ENCODE results near the gene RPS5.
A peak's percentile ranks its signal among the peaks of the same experiment; 100 is the strongest.

RPS5 gene

GRCh38 chr19:58352760-58353671 is 34.1 kb upstream of the RPS5 start, which contains the start of gene A1BG:
Gene A1BG (minus strand): TSS chr19:58353492. CDS start chr19:58353437, 55 bp downstream.
- H3K27me3 Mint-ChIP-seq: no peaks in the 10 kb centered on the region
- H3K27ac Mint-ChIP-seq (ENCODE audit: low read depth): no peak within 1 kb of the TSS
- DNase-seq (ENCODE audit: low spot score in 2 of 2) (no peak), ATAC-seq (replicated peaks; ENCODE audit: extremely low read depth, poor library complexity, severe bottlenecking) (no peak)
- no peak within 1 kb of the TSS for H3K4me3 Mint-ChIP-seq
- H3K36me3 Mint-ChIP-seq (ENCODE audit: insufficient read depth): peaks cover 2% of the 10 kb centered on the region
- H3K9me3 Mint-ChIP-seq: no peaks in the 10 kb centered on the region
- peaks cover 8% of the 10 kb centered on the region for H3K4me1 Mint-ChIP-seq

GRCh38 chr19:58353717-58354477 is 33.2 kb upstream of the RPS5 start:
- ATAC-seq (replicated peaks; ENCODE audit: extremely low read depth, poor library complexity, severe bottlenecking) (no peak), DNase-seq (ENCODE audit: low spot score in 2 of 2) (no peak)
- Mint-ChIP-seq H3K9me3 (no peaks in the 10 kb centered on the region), H3K4me1 (peaks cover 8% of the 10 kb centered on the region), H3K4me3 (no peak overlapping the region), H3K27me3 (no peaks in the 10 kb centered on the region), H3K27ac (ENCODE audit: low read depth) (no peak overlapping the region), H3K36me3 (ENCODE audit: insufficient read depth) (peaks cover 2% of the 10 kb centered on the region)

GRCh38 chr19:58354478-58355030 is 32.5 kb upstream of the RPS5 start:
- Mint-ChIP-seq H3K9me3 (no peaks in the 10 kb centered on the region), H3K27ac (ENCODE audit: low read depth) (no peak overlapping the region), H3K36me3 (ENCODE audit: insufficient read depth) (peaks cover 4% of the 10 kb centered on the region), H3K4me3 (no peak overlapping the region), H3K4me1 (peaks cover 3% of the 10 kb centered on the region), H3K27me3 (no peaks in the 10 kb centered on the region)
- ATAC-seq (replicated peaks; ENCODE audit: extremely low read depth, poor library complexity, severe bottlenecking) (no peak), DNase-seq (ENCODE audit: low spot score in 2 of 2) (no peak)

GRCh38 chr19:58355215-58355796 is 31.8 kb upstream of the RPS5 start:
- ATAC-seq (replicated peaks; ENCODE audit: extremely low read depth, poor library complexity, severe bottlenecking) (no peak), DNase-seq (ENCODE audit: low spot score in 2 of 2) (no peak)
- Mint-ChIP-seq H3K27me3 (no peaks in the 10 kb centered on the region), H3K27ac (ENCODE audit: low read depth) (no peak overlapping the region), H3K4me3 (peak overlapping the region; percentile 16), H3K36me3 (ENCODE audit: insufficient read depth) (peaks cover 4% of the 10 kb centered on the region), H3K9me3 (no peaks in the 10 kb centered on the region), H3K4me1 (no peaks in the 10 kb centered on the region)

GRCh38 chr19:58355908-58356765 is 30.9 kb upstream of the RPS5 start:
- Mint-ChIP-seq H3K4me1 (no peaks in the 10 kb centered on the region), H3K36me3 (ENCODE audit: insufficient read depth) (peaks cover 4% of the 10 kb centered on the region), H3K4me3 (peak overlapping the region; percentile 45), H3K9me3 (no peaks in the 10 kb centered on the region), H3K27me3 (no peaks in the 10 kb centered on the region), H3K27ac (ENCODE audit: low read depth) (no peak overlapping the region)
- peak; percentile 69 for ATAC-seq (replicated peaks; ENCODE audit: extremely low read depth, poor library complexity, severe bottlenecking)
- peak in 1 of 2 donors; percentile 13 for DNase-seq (ENCODE audit: low spot score in 2 of 2)

GRCh38 chr19:58356766-58357480 is 30.1 kb upstream of the RPS5 start:
- Mint-ChIP-seq H3K4me1 (peaks cover 4% of the 10 kb centered on the region), H3K36me3 (ENCODE audit: insufficient read depth) (peaks cover 6% of the 10 kb centered on the region), H3K9me3 (no peaks in the 10 kb centered on the region), H3K4me3 (peak overlapping the region; percentile 45), H3K27ac (ENCODE audit: low read depth) (no peak overlapping the region), H3K27me3 (no peaks in the 10 kb centered on the region)
- ATAC-seq (replicated peaks; ENCODE audit: extremely low read depth, poor library complexity, severe bottlenecking) (no peak), DNase-seq (ENCODE audit: low spot score in 2 of 2) (no peak)

GRCh38 chr19:58357481-58358145 is 29.5 kb upstream of the RPS5 start:
- peaks cover 10% of the 10 kb centered on the region for H3K36me3 Mint-ChIP-seq (ENCODE audit: insufficient read depth)
- H3K4me1 Mint-ChIP-seq: peaks cover 11% of the 10 kb centered on the region
- no peak for ATAC-seq (replicated peaks; ENCODE audit: extremely low read depth, poor library complexity, severe bottlenecking)
- no peak overlapping the region for H3K4me3 Mint-ChIP-seq
- H3K27ac Mint-ChIP-seq (ENCODE audit: low read depth): no peak overlapping the region
- no peak for DNase-seq (ENCODE audit: low spot score in 2 of 2)
- no peaks in the 10 kb centered on the region for H3K9me3 Mint-ChIP-seq
- H3K27me3 Mint-ChIP-seq: no peaks in the 10 kb centered on the region

GRCh38 chr19:58361900-58362271 is 25.2 kb upstream of the RPS5 start:
- ATAC-seq (replicated peaks; ENCODE audit: extremely low read depth, poor library complexity, severe bottlenecking) (no peak), DNase-seq (ENCODE audit: low spot score in 2 of 2) (no peak)
- H3K4me1 Mint-ChIP-seq: peaks cover 15% of the 10 kb centered on the region
- H3K27me3 Mint-ChIP-seq: no peaks in the 10 kb centered on the region
- H3K27ac Mint-ChIP-seq (ENCODE audit: low read depth): peak overlapping the region; percentile 90
- H3K36me3 Mint-ChIP-seq (ENCODE audit: insufficient read depth): peaks cover 18% of the 10 kb centered on the region
- peak overlapping the region; percentile 84 for H3K4me3 Mint-ChIP-seq
- H3K9me3 Mint-ChIP-seq: no peaks in the 10 kb centered on the region

GRCh38 chr19:58362272-58362994 is 24.6 kb upstream of the RPS5 start, which contains the start of gene ZNF497:
Gene ZNF497 (minus strand): TSS chr19:58362751. CDS start chr19:58357635, 5,116 bp downstream.
- peak; percentile 90 for ATAC-seq (replicated peaks; ENCODE audit: extremely low read depth, poor library complexity, severe bottlenecking)
- H3K4me1 Mint-ChIP-seq: peaks cover 15% of the 10 kb centered on the region
- H3K27ac Mint-ChIP-seq (ENCODE audit: low read depth): peak within 1 kb of the TSS; percentile 90
- H3K9me3 Mint-ChIP-seq: no peaks in the 10 kb centered on the region
- H3K27me3 Mint-ChIP-seq: no peaks in the 10 kb centered on the region
- DNase-seq (ENCODE audit: low spot score in 2 of 2): peak; percentile 91 to 95
- H3K36me3 Mint-ChIP-seq (ENCODE audit: insufficient read depth): peaks cover 18% of the 10 kb centered on the region
- H3K4me3 Mint-ChIP-seq: peak within 1 kb of the TSS; percentile 84

GRCh38 chr19:58364146-58364545 is 22.9 kb upstream of the RPS5 start:
- Mint-ChIP-seq H3K27ac (ENCODE audit: low read depth) (no peak overlapping the region), H3K4me1 (peaks cover 15% of the 10 kb centered on the region), H3K27me3 (no peaks in the 10 kb centered on the region), H3K9me3 (no peaks in the 10 kb centered on the region), H3K36me3 (ENCODE audit: insufficient read depth) (peaks cover 16% of the 10 kb centered on the region), H3K4me3 (peak overlapping the region; percentile 16)
- DNase-seq (ENCODE audit: low spot score in 2 of 2) (no peak), ATAC-seq (replicated peaks; ENCODE audit: extremely low read depth, poor library complexity, severe bottlenecking) (no peak)
